HG03159 (cell line): ENCODE measurements around the gene UBQLN1.
"Not testable (repeated sequence)": the region's sequence is repeated elsewhere in the genome, so short reads cannot be mapped to it uniquely, and the experiment has no call there.

ENCODE experiments used
- ATAC-seq: cut with Tn5 transposase; IDR thresholded peaks from one replicate; pipeline ENCODE4 v1.9.1; 2021; ENCODE audit warnings: mild to moderate bottlenecking, moderate library complexity; ENCODE audit not compliant: unreplicated experiment

UBQLN1 gene

GRCh38 chr9:83636813-83637212 lies 70.9 kb downstream of the UBQLN1 start:
- no peak for ATAC-seq

GRCh38 chr9:83633676-83634075 lies 74.1 kb downstream of the UBQLN1 start:
- no peak for ATAC-seq

- peak; percentile 46 for ATAC-seq
These were observed 74.5 kb downstream of the UBQLN1 start for GRCh38 chr9:83633255-83633654.

- ATAC-seq, result no peak
These were observed 76.8 kb downstream of the UBQLN1 start for GRCh38 chr9:83630938-83631457.

- ATAC-seq, result no peak
These were observed 78.2 kb downstream of the UBQLN1 start for GRCh38 chr9:83629433-83630104.

- no peak for ATAC-seq
These were observed 79.2 kb downstream of the UBQLN1 start for GRCh38 chr9:83628540-83628939.

- no peak for ATAC-seq
These were observed 82.6 kb downstream of the UBQLN1 start for GRCh38 chr9:83625178-83625577.

GRCh38 chr9:83623679-83624076 lies 84.1 kb downstream of the UBQLN1 start:
- peak; percentile 10 for ATAC-seq

- ATAC-seq, result peak; percentile 83
These were observed 84.6 kb downstream of the UBQLN1 start, which contains the start of gene IDNK for GRCh38 chr9:83622939-83623678. TSS of gene IDNK (plus strand) at chr9:83623143. CDS start at chr9:83623172, 29 bp downstream.

GRCh38 chr9:83622433-83622938 lies 85.3 kb downstream of the UBQLN1 start:
- peak; percentile 48 for ATAC-seq

GRCh38 chr9:83620841-83621636 lies 86.7 kb downstream of the UBQLN1 start:
- no peak for ATAC-seq

- no peak for ATAC-seq
These were observed 90.5 kb downstream of the UBQLN1 start for GRCh38 chr9:83617299-83617698.

- ATAC-seq, result not testable (repeated sequence)
These were observed 94.5 kb downstream of the UBQLN1 start for GRCh38 chr9:83613298-83613697.
